GM23338 (cell line): ENCODE results near the gene DOCK3. TPM values are rescaled to one million over a fixed set of nuclear protein-coding genes. Genes with fewer than 3 reads are reported as not detected.

Experiments used
- ATAC-seq: fragments of 200-7000 bp; cut with Tn5 transposase; 3 replicates; pipeline ENCODE4 v1.9.1; 2020
- DNase-seq: peaks from one replicate; pipeline ENCODE4 v3.0.0-alpha.2; 2015; ENCODE audit warnings: low spot score
- H2AFZ ChIP-seq: fragments of 200-600 bp; sonication (generic); 2 replicates; pipeline ENCODE4 v1.8.0; 2016; ENCODE audit warnings: antibody characterized with exemption, mild to moderate bottlenecking, moderate library complexity
- H3F3A ChIP-seq: fragments of 200-600 bp; sonication (generic); replicated peaks from 2 replicates; pipeline ENCODE4 v1.8.0; 2017; ENCODE audit warnings: antibody characterized with exemption, mixed run types, low read depth
- H3K27ac ChIP-seq: fragments of 200-600 bp; sonication (generic); 2 replicates; pipeline ENCODE4 v1.6.1; 2016; ENCODE audit warnings: low read depth
- H3K27me3 ChIP-seq: fragments of 200-600 bp; sonication (generic); 2 replicates; pipeline ENCODE4 v1.8.0; 2016; ENCODE audit warnings: mild to moderate bottlenecking, mixed run types, moderate library complexity; ENCODE audit not compliant: insufficient read depth
- H3K36me3 ChIP-seq: fragments of 200-600 bp; sonication (generic); 2 replicates; pipeline ENCODE4 v1.8.0; 2016; ENCODE audit warnings: mild to moderate bottlenecking; ENCODE audit not compliant: insufficient read depth
- H3K4me1 ChIP-seq: fragments of 200-600 bp; sonication (generic); 2 replicates; pipeline ENCODE4 v1.8.0; 2016; ENCODE audit warnings: mild to moderate bottlenecking, moderate library complexity; ENCODE audit not compliant: insufficient read depth
- H3K4me2 ChIP-seq: fragments of 200-600 bp; sonication (generic); 2 replicates; pipeline ENCODE4 v1.7.1; 2017; ENCODE audit warnings: mixed run types
- H3K4me3 ChIP-seq: fragments of 200-600 bp; sonication (generic); 2 replicates; pipeline ENCODE4 v1.6.1; 2016; ENCODE audit warnings: mixed run types
- H3K79me2 ChIP-seq: fragments of 200-600 bp; sonication (generic); replicated peaks from 2 replicates; pipeline ENCODE4 v1.8.0; 2017; ENCODE audit warnings: mild to moderate bottlenecking; ENCODE audit not compliant: insufficient read depth
- H3K9me2 ChIP-seq: fragments of 200-600 bp; sonication (generic); 2 replicates; pipeline ENCODE4 v1.8.0; 2017; ENCODE audit not compliant: insufficient read depth
- H4K20me1 ChIP-seq: fragments of 200-600 bp; sonication (generic); replicated peaks from 2 replicates; pipeline ENCODE4 v1.8.0; 2017; ENCODE audit warnings: mild to moderate bottlenecking; ENCODE audit not compliant: insufficient read depth
- H3K27ac Mint-ChIP-seq: 2 replicates; pipeline ENCODE4 v1.8.0; 2020; ENCODE audit warnings: inconsistent platforms, mild to moderate bottlenecking, moderate library complexity, mixed read lengths
- H3K27me3 Mint-ChIP-seq: 3 replicates; pipeline ENCODE4 v1.8.0; 2022; ENCODE audit warnings: low read depth, mild to moderate bottlenecking, moderate library complexity, mixed read lengths, inconsistent platforms; ENCODE audit not compliant: insufficient read depth, poor library complexity
- H3K36me3 Mint-ChIP-seq: 3 replicates; pipeline ENCODE4 v1.8.0; 2021; ENCODE audit warnings: low read depth, mild to moderate bottlenecking, inconsistent platforms, moderate library complexity, mixed read lengths
- H3K4me1 Mint-ChIP-seq: 3 replicates; pipeline ENCODE4 v1.8.0; 2020; ENCODE audit warnings: mild to moderate bottlenecking, inconsistent platforms, mixed read lengths
- H3K4me3 Mint-ChIP-seq: 3 replicates; pipeline ENCODE4 v1.8.0; 2021; ENCODE audit warnings: moderate library complexity, mild to moderate bottlenecking, inconsistent platforms, mixed read lengths
- H3K9me3 Mint-ChIP-seq: 3 replicates; pipeline ENCODE4 v1.8.0; 2020; ENCODE audit warnings: moderate library complexity, mild to moderate bottlenecking, inconsistent platforms, mixed read lengths
- CREB1 ChIP-seq: fragments of 250-450 bp; sonication (Bioruptor Pico); IDR thresholded peaks from 2 replicates; pipeline ENCODE4 v1.5.0; 2020; ENCODE audit warnings: low read depth, mild to moderate bottlenecking, moderate library complexity
- ETS1 ChIP-seq: IDR thresholded peaks from 2 replicates; pipeline ENCODE4 v1.6.1; 2016; ENCODE audit warnings: antibody characterized with exemption
- EZH2 ChIP-seq: fragments of 200-600 bp; sonication (generic); IDR thresholded peaks from one replicate; pipeline ENCODE4 v1.8.0; 2017; ENCODE audit warnings: antibody characterized with exemption, mild to moderate bottlenecking, low read depth; ENCODE audit not compliant: unreplicated experiment
- EZH2phosphoT487 ChIP-seq: fragments of 200-600 bp; sonication (generic); IDR thresholded peaks from one replicate; pipeline ENCODE4 v1.8.1; 2018; ENCODE audit warnings: antibody characterized with exemption; ENCODE audit not compliant: unreplicated experiment
- JUNB ChIP-seq: IDR thresholded peaks from one replicate; pipeline ENCODE4 v1.6.1; 2016; ENCODE audit warnings: antibody characterized with exemption; ENCODE audit not compliant: unreplicated experiment
- NANOG ChIP-seq: IDR thresholded peaks from 2 replicates; pipeline ENCODE4 v1.6.1; 2016; ENCODE audit warnings: antibody characterized with exemption, borderline replicate concordance
- POLR2AphosphoS5 ChIP-seq: IDR thresholded peaks from 2 replicates; pipeline ENCODE4 v1.6.1; 2016; ENCODE audit warnings: antibody characterized with exemption, low read depth
- STAT1 ChIP-seq: IDR thresholded peaks from one replicate; pipeline ENCODE4 v1.6.1; 2016; ENCODE audit warnings: antibody characterized with exemption; ENCODE audit not compliant: unreplicated experiment
- ZNF114 ChIP-seq: fragments of 250-450 bp; sonication (Bioruptor Pico); IDR thresholded peaks from 2 replicates; pipeline ENCODE4 v1.5.0; 2020; ENCODE audit warnings: mild to moderate bottlenecking, moderate library complexity
- ZNF331 ChIP-seq: fragments of 250-450 bp; sonication (Bioruptor Pico); IDR thresholded peaks from 2 replicates; pipeline ENCODE4 v1.5.0; 2020; ENCODE audit warnings: low read depth, mild to moderate bottlenecking, moderate library complexity
- polyA plus RNA-seq: library from polyadenylated mRNA; unstranded; fragments of >200 nt; fragmentation: Nextera tagmentation; extraction: Ambion mirVana; gene quantifications from 2 replicates; pipeline ENCODE4 v1.2.1, GENCODE V29; 2016
- total RNA-seq: library from RNA; depleted of rRNA; stranded (reverse); fragments of >200 nt; shearing (Covaris generic); gene quantifications from 2 replicates; pipeline ENCODE4 v1.2.3, GENCODE V29; 2014
- TF ChIP-seq, protein P1 (sequence below): fragments of 250-450 bp; sonication (Bioruptor Pico); IDR thresholded peaks from 2 replicates; pipeline ENCODE4 v1.5.0; 2020; ENCODE audit warnings: mild to moderate bottlenecking, moderate library complexity
- TF ChIP-seq, protein P2 (sequence below), 2 experiments: fragments of 200-600 bp in 1 of 2; sonication (generic) in 1 of 2; conservative IDR thresholded peaks; 2 replicates each; pipeline versions ENCODE4 v1.5.1 to v1.6.1; 2016 to 2017; ENCODE audit warnings: antibody characterized with exemption in 2 of 2, low read depth in 2 of 2, mild to moderate bottlenecking in 2 of 2, moderate library complexity in 1 of 2
- TF ChIP-seq, protein P3 (sequence below): IDR thresholded peaks from one replicate; pipeline ENCODE4 v1.6.1; 2018; ENCODE audit warnings: antibody characterized with exemption; ENCODE audit not compliant: unreplicated experiment

Gene DOCK3
- total and polyA plus RNA-seq, 2 experiments from 2014 or later: 2.4 to 5.6 TPM

GRCh38 chr3:50648944-50649343 is 25.8 kb upstream of the DOCK3 start:
- TF ChIP-seq ETS1: no peak
- no peak for TF ChIP-seq EZH2phosphoT487
- TF ChIP-seq ZNF331 (CRISPR knock-in tag): no peak
- TF ChIP-seq, protein P1, sequence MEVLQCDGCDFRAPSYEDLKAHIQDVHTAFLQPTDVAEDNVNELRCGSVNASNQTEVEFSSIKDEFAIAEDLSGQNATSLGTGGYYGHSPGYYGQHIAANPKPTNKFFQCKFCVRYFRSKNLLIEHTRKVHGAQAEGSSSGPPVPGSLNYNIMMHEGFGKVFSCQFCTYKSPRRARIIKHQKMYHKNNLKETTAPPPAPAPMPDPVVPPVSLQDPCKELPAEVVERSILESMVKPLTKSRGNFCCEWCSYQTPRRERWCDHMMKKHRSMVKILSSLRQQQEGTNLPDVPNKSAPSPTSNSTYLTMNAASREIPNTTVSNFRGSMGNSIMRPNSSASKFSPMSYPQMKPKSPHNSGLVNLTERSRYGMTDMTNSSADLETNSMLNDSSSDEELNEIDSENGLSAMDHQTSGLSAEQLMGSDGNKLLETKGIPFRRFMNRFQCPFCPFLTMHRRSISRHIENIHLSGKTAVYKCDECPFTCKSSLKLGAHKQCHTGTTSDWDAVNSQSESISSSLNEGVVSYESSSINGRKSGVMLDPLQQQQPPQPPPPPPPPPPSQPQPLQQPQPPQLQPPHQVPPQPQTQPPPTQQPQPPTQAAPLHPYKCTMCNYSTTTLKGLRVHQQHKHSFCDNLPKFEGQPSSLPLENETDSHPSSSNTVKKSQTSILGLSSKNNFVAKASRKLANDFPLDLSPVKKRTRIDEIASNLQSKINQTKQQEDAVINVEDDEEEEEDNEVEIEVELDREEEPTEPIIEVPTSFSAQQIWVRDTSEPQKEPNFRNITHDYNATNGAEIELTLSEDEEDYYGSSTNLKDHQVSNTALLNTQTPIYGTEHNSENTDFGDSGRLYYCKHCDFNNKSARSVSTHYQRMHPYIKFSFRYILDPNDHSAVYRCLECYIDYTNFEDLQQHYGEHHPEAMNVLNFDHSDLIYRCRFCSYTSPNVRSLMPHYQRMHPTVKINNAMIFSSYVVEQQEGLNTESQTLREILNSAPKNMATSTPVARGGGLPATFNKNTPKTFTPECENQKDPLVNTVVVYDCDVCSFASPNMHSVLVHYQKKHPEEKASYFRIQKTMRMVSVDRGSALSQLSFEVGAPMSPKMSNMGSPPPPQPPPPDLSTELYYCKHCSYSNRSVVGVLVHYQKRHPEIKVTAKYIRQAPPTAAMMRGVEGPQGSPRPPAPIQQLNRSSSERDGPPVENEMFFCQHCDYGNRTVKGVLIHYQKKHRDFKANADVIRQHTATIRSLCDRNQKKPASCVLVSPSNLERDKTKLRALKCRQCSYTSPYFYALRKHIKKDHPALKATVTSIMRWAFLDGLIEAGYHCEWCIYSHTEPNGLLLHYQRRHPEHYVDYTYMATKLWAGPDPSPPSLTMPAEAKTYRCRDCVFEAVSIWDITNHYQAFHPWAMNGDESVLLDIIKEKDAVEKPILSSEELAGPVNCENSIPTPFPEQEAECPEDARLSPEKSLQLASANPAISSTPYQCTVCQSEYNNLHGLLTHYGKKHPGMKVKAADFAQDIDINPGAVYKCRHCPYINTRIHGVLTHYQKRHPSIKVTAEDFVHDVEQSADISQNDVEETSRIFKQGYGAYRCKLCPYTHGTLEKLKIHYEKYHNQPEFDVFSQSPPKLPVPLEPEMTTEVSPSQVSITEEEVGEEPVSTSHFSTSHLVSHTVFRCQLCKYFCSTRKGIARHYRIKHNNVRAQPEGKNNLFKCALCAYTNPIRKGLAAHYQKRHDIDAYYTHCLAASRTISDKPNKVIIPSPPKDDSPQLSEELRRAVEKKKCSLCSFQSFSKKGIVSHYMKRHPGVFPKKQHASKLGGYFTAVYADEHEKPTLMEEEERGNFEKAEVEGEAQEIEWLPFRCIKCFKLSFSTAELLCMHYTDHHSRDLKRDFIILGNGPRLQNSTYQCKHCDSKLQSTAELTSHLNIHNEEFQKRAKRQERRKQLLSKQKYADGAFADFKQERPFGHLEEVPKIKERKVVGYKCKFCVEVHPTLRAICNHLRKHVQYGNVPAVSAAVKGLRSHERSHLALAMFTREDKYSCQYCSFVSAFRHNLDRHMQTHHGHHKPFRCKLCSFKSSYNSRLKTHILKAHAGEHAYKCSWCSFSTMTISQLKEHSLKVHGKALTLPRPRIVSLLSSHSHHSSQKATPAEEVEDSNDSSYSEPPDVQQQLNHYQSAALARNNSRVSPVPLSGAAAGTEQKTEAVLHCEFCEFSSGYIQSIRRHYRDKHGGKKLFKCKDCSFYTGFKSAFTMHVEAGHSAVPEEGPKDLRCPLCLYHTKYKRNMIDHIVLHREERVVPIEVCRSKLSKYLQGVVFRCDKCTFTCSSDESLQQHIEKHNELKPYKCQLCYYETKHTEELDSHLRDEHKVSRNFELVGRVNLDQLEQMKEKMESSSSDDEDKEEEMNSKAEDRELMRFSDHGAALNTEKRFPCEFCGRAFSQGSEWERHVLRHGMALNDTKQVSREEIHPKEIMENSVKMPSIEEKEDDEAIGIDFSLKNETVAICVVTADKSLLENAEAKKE (CRISPR knock-in tag): no peak
- TF ChIP-seq POLR2AphosphoS5: no peak
- TF ChIP-seq, protein P2, sequence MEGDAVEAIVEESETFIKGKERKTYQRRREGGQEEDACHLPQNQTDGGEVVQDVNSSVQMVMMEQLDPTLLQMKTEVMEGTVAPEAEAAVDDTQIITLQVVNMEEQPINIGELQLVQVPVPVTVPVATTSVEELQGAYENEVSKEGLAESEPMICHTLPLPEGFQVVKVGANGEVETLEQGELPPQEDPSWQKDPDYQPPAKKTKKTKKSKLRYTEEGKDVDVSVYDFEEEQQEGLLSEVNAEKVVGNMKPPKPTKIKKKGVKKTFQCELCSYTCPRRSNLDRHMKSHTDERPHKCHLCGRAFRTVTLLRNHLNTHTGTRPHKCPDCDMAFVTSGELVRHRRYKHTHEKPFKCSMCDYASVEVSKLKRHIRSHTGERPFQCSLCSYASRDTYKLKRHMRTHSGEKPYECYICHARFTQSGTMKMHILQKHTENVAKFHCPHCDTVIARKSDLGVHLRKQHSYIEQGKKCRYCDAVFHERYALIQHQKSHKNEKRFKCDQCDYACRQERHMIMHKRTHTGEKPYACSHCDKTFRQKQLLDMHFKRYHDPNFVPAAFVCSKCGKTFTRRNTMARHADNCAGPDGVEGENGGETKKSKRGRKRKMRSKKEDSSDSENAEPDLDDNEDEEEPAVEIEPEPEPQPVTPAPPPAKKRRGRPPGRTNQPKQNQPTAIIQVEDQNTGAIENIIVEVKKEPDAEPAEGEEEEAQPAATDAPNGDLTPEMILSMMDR (conservative IDR thresholded peaks at IDR 0.05; ENCODE audit: low read depth in 2 of 2): no peak
- no peak for TF ChIP-seq JUNB
- no peak for TF ChIP-seq ZNF114 (CRISPR knock-in tag)
- no peak for TF ChIP-seq CREB1
- TF ChIP-seq STAT1: no peak
- TF ChIP-seq, protein P3, sequence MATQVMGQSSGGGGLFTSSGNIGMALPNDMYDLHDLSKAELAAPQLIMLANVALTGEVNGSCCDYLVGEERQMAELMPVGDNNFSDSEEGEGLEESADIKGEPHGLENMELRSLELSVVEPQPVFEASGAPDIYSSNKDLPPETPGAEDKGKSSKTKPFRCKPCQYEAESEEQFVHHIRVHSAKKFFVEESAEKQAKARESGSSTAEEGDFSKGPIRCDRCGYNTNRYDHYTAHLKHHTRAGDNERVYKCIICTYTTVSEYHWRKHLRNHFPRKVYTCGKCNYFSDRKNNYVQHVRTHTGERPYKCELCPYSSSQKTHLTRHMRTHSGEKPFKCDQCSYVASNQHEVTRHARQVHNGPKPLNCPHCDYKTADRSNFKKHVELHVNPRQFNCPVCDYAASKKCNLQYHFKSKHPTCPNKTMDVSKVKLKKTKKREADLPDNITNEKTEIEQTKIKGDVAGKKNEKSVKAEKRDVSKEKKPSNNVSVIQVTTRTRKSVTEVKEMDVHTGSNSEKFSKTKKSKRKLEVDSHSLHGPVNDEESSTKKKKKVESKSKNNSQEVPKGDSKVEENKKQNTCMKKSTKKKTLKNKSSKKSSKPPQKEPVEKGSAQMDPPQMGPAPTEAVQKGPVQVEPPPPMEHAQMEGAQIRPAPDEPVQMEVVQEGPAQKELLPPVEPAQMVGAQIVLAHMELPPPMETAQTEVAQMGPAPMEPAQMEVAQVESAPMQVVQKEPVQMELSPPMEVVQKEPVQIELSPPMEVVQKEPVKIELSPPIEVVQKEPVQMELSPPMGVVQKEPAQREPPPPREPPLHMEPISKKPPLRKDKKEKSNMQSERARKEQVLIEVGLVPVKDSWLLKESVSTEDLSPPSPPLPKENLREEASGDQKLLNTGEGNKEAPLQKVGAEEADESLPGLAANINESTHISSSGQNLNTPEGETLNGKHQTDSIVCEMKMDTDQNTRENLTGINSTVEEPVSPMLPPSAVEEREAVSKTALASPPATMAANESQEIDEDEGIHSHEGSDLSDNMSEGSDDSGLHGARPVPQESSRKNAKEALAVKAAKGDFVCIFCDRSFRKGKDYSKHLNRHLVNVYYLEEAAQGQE: no peak
- TF ChIP-seq NANOG: no peak
- TF ChIP-seq EZH2: no peak
- Histone ChIP-seq H3K4me1 (peaks cover 13% of the 10 kb centered on the region), H3K79me2 (no peaks in the 10 kb centered on the region), H3K9me2 (no peaks in the 10 kb centered on the region), H4K20me1 (no peaks in the 10 kb centered on the region), H2AFZ (no peak overlapping the region), H3K4me2 (no peak overlapping the region), H3K36me3 (no peaks in the 10 kb centered on the region), H3K27ac (no peak overlapping the region), H3K27me3 (no peaks in the 10 kb centered on the region), H3K4me3 (no peak overlapping the region), H3F3A (0 out of 2 replicates have a peak, but pooled peaks cover 5% of the 10 kb centered on the region)
- H3K4me3 Mint-ChIP-seq: no peak overlapping the region
- peaks cover 9% of the 10 kb centered on the region; the same call in 2 of the 3 replicates for H3K36me3 Mint-ChIP-seq
- peaks cover 6% of the 10 kb centered on the region for H3K27me3 Mint-ChIP-seq
- DNase-seq: no peak
- peaks cover 29% of the 10 kb centered on the region for H3K4me1 Mint-ChIP-seq
- H3K9me3 Mint-ChIP-seq: no peaks in the 10 kb centered on the region
- no peak for ATAC-seq
- H3K27ac Mint-ChIP-seq: no peak overlapping the region
